ENCODE data around the gene PSRC1.

- TF ChIP-seq CTCF (IDR thresholded peaks at IDR 0.05; ENCODE audit: insufficient read depth, low read length, poor library complexity, severe bottlenecking) (no peak), EZH2phosphoT487 (conservative IDR thresholded peaks at IDR 0.05; ENCODE audit: low read length) (no peak)
Observed at GRCh38 chr1:109272831-109273547, 10.0 kb downstream of the PSRC1 start.
